ENCODE data around the gene TIMM9. TPM values are rescaled to one million over a fixed set of nuclear protein-coding genes. Genes with fewer than 3 reads are reported as not detected.
A peak's percentile ranks its signal among the peaks of the same experiment; 100 is the strongest.

Gene TIMM9
- polyA plus RNA-seq, 1 of the 3 experiments (the other 2 are of a cell fraction) = 17.9 TPM

GRCh38 chr14:58469309-58469708 lies 42.0 kb upstream of the TIMM9 start:
- Histone ChIP-seq H3K36me3 (replicated peaks in 1 of 2; ENCODE audit: control insufficient read depth in 1 of 2, insufficient read depth in 2 of 2, low read length in 1 of 2) (peaks cover 41 to 44% of the 10 kb centered on the region in 2 experiments), H3K4me2 (no peak overlapping the region), H3K4me1 (ENCODE audit: control insufficient read depth in 1 of 2, insufficient read depth in 2 of 2, low read depth in 1 of 2, low read length in 1 of 2) (no peaks in the 10 kb centered on the region), H3K79me2 (ENCODE audit: insufficient read depth) (no peaks in the 10 kb centered on the region), H3K9me3 (no peaks in the 10 kb centered on the region), H3F3A (replicated peaks; ENCODE audit: insufficient read depth) (no peaks in the 10 kb centered on the region), H2AFZ (ENCODE audit: low read depth) (no peak overlapping the region), H4K20me1 (ENCODE audit: insufficient read depth) (no peaks in the 10 kb centered on the region), H3K27me3 (ENCODE audit: insufficient read depth) (no peaks in the 10 kb centered on the region), H3K9ac (no peak overlapping the region), H3K4me3 (ENCODE audit: low read depth in 2 of 2, low read length in 1 of 2) (no peak overlapping the region), H3K27ac (ENCODE audit: low read depth in 2 of 2, low read length in 1 of 2) (no peak overlapping the region), H3K9me2 (no peaks in the 10 kb centered on the region)
- ChIA-PET CTCF (interaction anchor here (1.0 to 1.1 kb wide), 2 partner anchors 22 to 74 kb away, joined by 3 read pairs; partner anchors contain the start of gene TOMM20L), POLR2A (no interaction called here)
- no peak for DNase-seq
- 93% methylated on average over 5 of the region's 5 CpGs for WGBS (ENCODE audit: low lambda C conversion rate)
- TF ChIP-seq, protein P1, sequence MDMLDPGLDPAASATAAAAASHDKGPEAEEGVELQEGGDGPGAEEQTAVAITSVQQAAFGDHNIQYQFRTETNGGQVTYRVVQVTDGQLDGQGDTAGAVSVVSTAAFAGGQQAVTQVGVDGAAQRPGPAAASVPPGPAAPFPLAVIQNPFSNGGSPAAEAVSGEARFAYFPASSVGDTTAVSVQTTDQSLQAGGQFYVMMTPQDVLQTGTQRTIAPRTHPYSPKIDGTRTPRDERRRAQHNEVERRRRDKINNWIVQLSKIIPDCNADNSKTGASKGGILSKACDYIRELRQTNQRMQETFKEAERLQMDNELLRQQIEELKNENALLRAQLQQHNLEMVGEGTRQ (IDR thresholded peaks at IDR 0.05; ENCODE audit: borderline replicate concordance, low read depth, low read length) = no peak
- TF ChIP-seq, protein P2, sequence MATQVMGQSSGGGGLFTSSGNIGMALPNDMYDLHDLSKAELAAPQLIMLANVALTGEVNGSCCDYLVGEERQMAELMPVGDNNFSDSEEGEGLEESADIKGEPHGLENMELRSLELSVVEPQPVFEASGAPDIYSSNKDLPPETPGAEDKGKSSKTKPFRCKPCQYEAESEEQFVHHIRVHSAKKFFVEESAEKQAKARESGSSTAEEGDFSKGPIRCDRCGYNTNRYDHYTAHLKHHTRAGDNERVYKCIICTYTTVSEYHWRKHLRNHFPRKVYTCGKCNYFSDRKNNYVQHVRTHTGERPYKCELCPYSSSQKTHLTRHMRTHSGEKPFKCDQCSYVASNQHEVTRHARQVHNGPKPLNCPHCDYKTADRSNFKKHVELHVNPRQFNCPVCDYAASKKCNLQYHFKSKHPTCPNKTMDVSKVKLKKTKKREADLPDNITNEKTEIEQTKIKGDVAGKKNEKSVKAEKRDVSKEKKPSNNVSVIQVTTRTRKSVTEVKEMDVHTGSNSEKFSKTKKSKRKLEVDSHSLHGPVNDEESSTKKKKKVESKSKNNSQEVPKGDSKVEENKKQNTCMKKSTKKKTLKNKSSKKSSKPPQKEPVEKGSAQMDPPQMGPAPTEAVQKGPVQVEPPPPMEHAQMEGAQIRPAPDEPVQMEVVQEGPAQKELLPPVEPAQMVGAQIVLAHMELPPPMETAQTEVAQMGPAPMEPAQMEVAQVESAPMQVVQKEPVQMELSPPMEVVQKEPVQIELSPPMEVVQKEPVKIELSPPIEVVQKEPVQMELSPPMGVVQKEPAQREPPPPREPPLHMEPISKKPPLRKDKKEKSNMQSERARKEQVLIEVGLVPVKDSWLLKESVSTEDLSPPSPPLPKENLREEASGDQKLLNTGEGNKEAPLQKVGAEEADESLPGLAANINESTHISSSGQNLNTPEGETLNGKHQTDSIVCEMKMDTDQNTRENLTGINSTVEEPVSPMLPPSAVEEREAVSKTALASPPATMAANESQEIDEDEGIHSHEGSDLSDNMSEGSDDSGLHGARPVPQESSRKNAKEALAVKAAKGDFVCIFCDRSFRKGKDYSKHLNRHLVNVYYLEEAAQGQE (IDR thresholded peaks at IDR 0.05; ENCODE audit: low read depth, low read length) = peak; percentile 76; the same call in 1 of the 2 replicates

DNA sequence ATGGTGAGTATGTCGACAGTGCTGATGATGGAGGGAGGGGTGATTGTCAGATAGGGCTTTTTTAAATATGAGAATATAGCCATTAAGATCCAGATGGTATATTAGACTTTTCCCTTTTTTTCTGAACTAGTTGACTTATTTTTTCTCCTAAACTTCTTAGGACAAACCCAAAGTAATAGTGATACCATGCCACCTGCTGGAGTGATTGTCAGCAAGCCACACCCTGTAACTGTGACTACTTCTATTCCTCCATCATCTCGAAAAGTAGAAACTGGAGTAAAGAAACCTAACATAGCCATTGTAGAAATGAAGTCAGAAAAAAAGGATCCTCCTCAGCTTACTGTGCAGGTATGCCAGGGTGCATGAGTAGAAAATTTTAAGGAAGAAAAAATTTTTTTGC lies 40.2 kb upstream of the TIMM9 start:
- H3K4me2 ChIP-seq = no peak overlapping the region
- H3K9me2 ChIP-seq = no peaks in the 10 kb centered on the region
- CTCF ChIA-PET = no interaction called here
- H2AFZ ChIP-seq (ENCODE audit: low read depth) = no peak overlapping the region
- no peaks in the 10 kb centered on the region for H3F3A ChIP-seq (replicated peaks; ENCODE audit: insufficient read depth)
- WGBS (ENCODE audit: low lambda C conversion rate) = 93% methylated on average over 2 of the region's 2 CpGs
- no peaks in the 10 kb centered on the region for H3K79me2 ChIP-seq (ENCODE audit: insufficient read depth)
- H3K4me1 ChIP-seq (ENCODE audit: control insufficient read depth in 1 of 2, insufficient read depth in 2 of 2, low read depth in 1 of 2, low read length in 1 of 2) = no peaks in the 10 kb centered on the region
- no peak for DNase-seq
- no peak overlapping the region for H3K4me3 ChIP-seq (ENCODE audit: low read depth in 2 of 2, low read length in 1 of 2)
- no peaks in the 10 kb centered on the region for H3K9me3 ChIP-seq
- TF ChIP-seq TCF12 (IDR thresholded peaks at IDR 0.05) (no peak), YY1 (IDR thresholded peaks at IDR 0.05; ENCODE audit: low read depth) (no peak), FOXM1 (IDR thresholded peaks at IDR 0.05; ENCODE audit: low read depth) (no peak)
- TF ChIP-seq, protein P3, sequence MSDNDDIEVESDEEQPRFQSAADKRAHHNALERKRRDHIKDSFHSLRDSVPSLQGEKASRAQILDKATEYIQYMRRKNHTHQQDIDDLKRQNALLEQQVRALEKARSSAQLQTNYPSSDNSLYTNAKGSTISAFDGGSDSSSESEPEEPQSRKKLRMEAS (IDR thresholded peaks at IDR 0.05; ENCODE audit: low read depth) = no peak
- peaks cover 41 to 51% of the 10 kb centered on the region in 2 experiments for H3K36me3 ChIP-seq (replicated peaks in 1 of 2; ENCODE audit: control insufficient read depth in 1 of 2, insufficient read depth in 2 of 2, low read length in 1 of 2)
- no peak overlapping the region for H3K9ac ChIP-seq
- POLR2A ChIA-PET = no interaction called here
- H3K27me3 ChIP-seq (ENCODE audit: insufficient read depth) = no peaks in the 10 kb centered on the region
- no peak overlapping the region for H3K27ac ChIP-seq (ENCODE audit: low read depth in 2 of 2, low read length in 1 of 2)
- no peaks in the 10 kb centered on the region for H4K20me1 ChIP-seq (ENCODE audit: insufficient read depth)

GRCh38 chr14:58466459-58466858 lies 39.1 kb upstream of the TIMM9 start:
- no peaks in the 10 kb centered on the region for H3K79me2 ChIP-seq (ENCODE audit: insufficient read depth)
- ChIA-PET POLR2A (no interaction called here), CTCF (interaction anchor here (2.4 kb wide), 1 partner anchor 35 kb away, joined by 8 read pairs; no protein-coding TSS in a partner anchor)
- no peaks in the 10 kb centered on the region for H3K9me3 ChIP-seq
- H3K27ac ChIP-seq (ENCODE audit: low read depth in 2 of 2, low read length in 1 of 2) = no peak overlapping the region
- no peak overlapping the region for H2AFZ ChIP-seq (ENCODE audit: low read depth)
- H3K4me1 ChIP-seq (ENCODE audit: control insufficient read depth in 1 of 2, insufficient read depth in 2 of 2, low read depth in 1 of 2, low read length in 1 of 2) = no peaks in the 10 kb centered on the region
- no peak overlapping the region for H3K4me2 ChIP-seq
- H3K27me3 ChIP-seq (ENCODE audit: insufficient read depth) = no peaks in the 10 kb centered on the region
- DNase-seq = no peak
- H4K20me1 ChIP-seq (ENCODE audit: insufficient read depth) = no peaks in the 10 kb centered on the region
- H3F3A ChIP-seq (replicated peaks; ENCODE audit: insufficient read depth) = no peaks in the 10 kb centered on the region
- H3K4me3 ChIP-seq (ENCODE audit: low read depth in 2 of 2, low read length in 1 of 2) = no peak overlapping the region
- H3K9ac ChIP-seq = no peak overlapping the region
- H3K36me3 ChIP-seq (replicated peaks in 1 of 2; ENCODE audit: control insufficient read depth in 1 of 2, insufficient read depth in 2 of 2, low read length in 1 of 2) = peaks cover 34 to 50% of the 10 kb centered on the region in 2 experiments
- no peaks in the 10 kb centered on the region for H3K9me2 ChIP-seq
- 92% methylated on average over 1 of the region's 1 CpG for WGBS (ENCODE audit: low lambda C conversion rate)
- TF ChIP-seq, protein P4, sequence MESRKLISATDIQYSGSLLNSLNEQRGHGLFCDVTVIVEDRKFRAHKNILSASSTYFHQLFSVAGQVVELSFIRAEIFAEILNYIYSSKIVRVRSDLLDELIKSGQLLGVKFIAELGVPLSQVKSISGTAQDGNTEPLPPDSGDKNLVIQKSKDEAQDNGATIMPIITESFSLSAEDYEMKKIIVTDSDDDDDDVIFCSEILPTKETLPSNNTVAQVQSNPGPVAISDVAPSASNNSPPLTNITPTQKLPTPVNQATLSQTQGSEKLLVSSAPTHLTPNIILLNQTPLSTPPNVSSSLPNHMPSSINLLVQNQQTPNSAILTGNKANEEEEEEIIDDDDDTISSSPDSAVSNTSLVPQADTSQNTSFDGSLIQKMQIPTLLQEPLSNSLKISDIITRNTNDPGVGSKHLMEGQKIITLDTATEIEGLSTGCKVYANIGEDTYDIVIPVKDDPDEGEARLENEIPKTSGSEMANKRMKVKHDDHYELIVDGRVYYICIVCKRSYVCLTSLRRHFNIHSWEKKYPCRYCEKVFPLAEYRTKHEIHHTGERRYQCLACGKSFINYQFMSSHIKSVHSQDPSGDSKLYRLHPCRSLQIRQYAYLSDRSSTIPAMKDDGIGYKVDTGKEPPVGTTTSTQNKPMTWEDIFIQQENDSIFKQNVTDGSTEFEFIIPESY (IDR thresholded peaks at IDR 0.05; ENCODE audit: borderline replicate concordance, low read depth) = no peak
- no peak for TF ChIP-seq RXRA (IDR thresholded peaks at IDR 0.05; ENCODE audit: borderline replicate concordance, low read depth)
- TF ChIP-seq EZH2phosphoT487 (IDR thresholded peaks at IDR 0.05; ENCODE audit: borderline replicate concordance, low read depth) = no peak
- TF ChIP-seq SMC3 (IDR thresholded peaks at IDR 0.05; ENCODE audit: low read depth, low read length) = no peak
- TF ChIP-seq NRF1 (IDR thresholded peaks at IDR 0.05; ENCODE audit: low read depth, low read length) = no peak
- TF ChIP-seq MXI1 (IDR thresholded peaks at IDR 0.05; ENCODE audit: low read depth, low read length) = no peak
- TF ChIP-seq, protein P1 (IDR thresholded peaks at IDR 0.05; ENCODE audit: borderline replicate concordance, low read depth, low read length) = no peak
- TF ChIP-seq ELF1 (IDR thresholded peaks at IDR 0.05) = no peak
- no peak for TF ChIP-seq YY1 (IDR thresholded peaks at IDR 0.05; ENCODE audit: low read depth)
- TF ChIP-seq TEAD4 (IDR thresholded peaks at IDR 0.05; ENCODE audit: borderline replicate concordance, insufficient read depth) = no peak
